Hepatocyte (in vitro differentiated cells): ENCODE results near the gene ITPRID1. TPM values are rescaled to one million over a fixed set of nuclear protein-coding genes. Genes with fewer than 3 reads are reported as not detected.

Experiments
- DNase-seq: peaks from one replicate; pipeline ENCODE4 v3.0.0-alpha.2; 2016; ENCODE audit warnings: low spot score
- H2AFZ ChIP-seq: fragments of 200-600 bp; sonication (generic); 2 replicates; pipeline ENCODE4 v1.6.0; 2016; ENCODE audit warnings: antibody characterized with exemption, mild to moderate bottlenecking
- H3K27ac ChIP-seq: fragments of 200-600 bp; sonication (generic); 2 replicates; pipeline ENCODE4 v1.5.1; 2016; ENCODE audit warnings: mild to moderate bottlenecking
- H3K27me3 ChIP-seq: fragments of 200-600 bp; sonication (generic); 2 replicates; pipeline ENCODE4 v1.6.1; 2016
- H3K36me3 ChIP-seq: fragments of 200-600 bp; sonication (generic); replicated peaks from 2 replicates; pipeline ENCODE4 v1.5.1; 2016; ENCODE audit warnings: low read depth; ENCODE audit not compliant: insufficient read depth
- H3K4me1 ChIP-seq: fragments of 200-600 bp; sonication (generic); 2 replicates; pipeline ENCODE4 v1.5.1; 2016; ENCODE audit warnings: mild to moderate bottlenecking, moderate library complexity; ENCODE audit not compliant: insufficient read depth
- H3K4me2 ChIP-seq: fragments of 200-600 bp; sonication (generic); 2 replicates; pipeline ENCODE4 v1.6.0; 2016
- H3K4me3 ChIP-seq: fragments of 200-600 bp; sonication (generic); 2 replicates; pipeline ENCODE4 v1.5.1; 2016; ENCODE audit warnings: mild to moderate bottlenecking
- H3K79me2 ChIP-seq: fragments of 200-600 bp; sonication (generic); 2 replicates; pipeline ENCODE4 v1.6.0; 2017; ENCODE audit warnings: mild to moderate bottlenecking
- H3K9me2 ChIP-seq: fragments of 200-600 bp; sonication (generic); replicated peaks from 2 replicates; pipeline ENCODE4 v1.6.0; 2017; ENCODE audit warnings: mild to moderate bottlenecking; ENCODE audit not compliant: insufficient read depth
- H3K9me3 ChIP-seq: fragments of 200-600 bp; sonication (generic); 2 replicates; pipeline ENCODE4 v1.5.1; 2016; ENCODE audit warnings: low read depth, mild to moderate bottlenecking
- H4K20me1 ChIP-seq: fragments of 200-600 bp; sonication (generic); 2 replicates; pipeline ENCODE4 v1.6.0; 2016; ENCODE audit warnings: mild to moderate bottlenecking; ENCODE audit not compliant: insufficient read depth, poor library complexity, severe bottlenecking
- EZH2 ChIP-seq: fragments of 200-600 bp; sonication (generic); IDR thresholded peaks from 2 replicates; pipeline ENCODE4 v1.6.1; 2016; ENCODE audit warnings: antibody characterized with exemption, mild to moderate bottlenecking, borderline replicate concordance
- EZH2phosphoT487 ChIP-seq: fragments of 200-600 bp; sonication (generic); IDR thresholded peaks from one replicate; pipeline ENCODE4 v1.6.1; 2018; ENCODE audit warnings: antibody characterized with exemption, mild to moderate bottlenecking, low read depth, moderate library complexity; ENCODE audit not compliant: unreplicated experiment, severe bottlenecking
- WGBS: methylation state at CpG from one replicate; pipeline ENCODE4 v1.1.6; 2016; ENCODE audit warnings: low lambda C conversion rate; ENCODE audit errors: missing lambda C conversion rate; 5-methylcytosine and 5-hydroxymethylcytosine counted together
- polyA plus RNA-seq: library from polyadenylated mRNA; unstranded; fragments of >200 nt; fragmentation: Nextera tagmentation; extraction: Ambion mirVana; gene quantifications from 2 replicates; pipeline ENCODE4 v1.2.1, GENCODE V29; 2016
- total RNA-seq: library from RNA; depleted of rRNA; stranded (reverse); fragments of >200 nt; gene quantifications from 2 replicates; pipeline ENCODE4 v1.2.3, GENCODE V29; 2014
- TF ChIP-seq, protein P1 (sequence below): fragments of 200-600 bp; sonication (generic); IDR thresholded peaks from 2 replicates; pipeline ENCODE4 v1.5.1; 2016; ENCODE audit warnings: antibody characterized with exemption, mild to moderate bottlenecking; ENCODE audit not compliant: poor library complexity

ITPRID1 gene
- total and polyA plus RNA-seq, 2 experiments from 2014 or later = 0.06 TPM; not detected in 1

DNA sequence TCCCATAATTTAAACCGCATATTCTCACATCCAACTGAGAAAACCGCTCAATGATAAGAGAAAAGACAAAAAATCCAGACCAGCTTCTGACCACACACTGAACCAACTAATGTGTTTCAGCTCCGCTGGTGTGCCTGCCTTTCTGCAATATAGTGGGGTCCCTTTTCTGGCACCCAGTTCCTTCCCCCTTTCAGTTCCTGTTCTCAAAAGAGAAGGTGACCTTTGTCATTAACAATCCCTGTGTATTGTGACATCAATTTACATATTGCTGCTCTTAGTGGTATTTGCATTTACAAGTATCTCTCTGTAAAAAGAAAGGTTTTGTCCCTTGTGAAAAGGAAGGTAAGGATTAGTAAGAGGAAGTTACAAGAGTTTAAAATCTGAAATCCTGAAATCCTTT is 174.5 kb downstream of the ITPRID1 start:
- no peaks in the 10 kb centered on the region for H3K36me3 ChIP-seq
- no peaks in the 10 kb centered on the region for H3K79me2 ChIP-seq
- H2AFZ ChIP-seq = no peak overlapping the region
- H3K4me1 ChIP-seq = no peaks in the 10 kb centered on the region
- no peaks in the 10 kb centered on the region for H4K20me1 ChIP-seq
- no peak overlapping the region for H3K4me3 ChIP-seq
- H3K9me2 ChIP-seq = no peaks in the 10 kb centered on the region
- H3K27ac ChIP-seq = no peak overlapping the region
- no peak for DNase-seq
- TF ChIP-seq EZH2phosphoT487 = no peak
- TF ChIP-seq, protein P1, sequence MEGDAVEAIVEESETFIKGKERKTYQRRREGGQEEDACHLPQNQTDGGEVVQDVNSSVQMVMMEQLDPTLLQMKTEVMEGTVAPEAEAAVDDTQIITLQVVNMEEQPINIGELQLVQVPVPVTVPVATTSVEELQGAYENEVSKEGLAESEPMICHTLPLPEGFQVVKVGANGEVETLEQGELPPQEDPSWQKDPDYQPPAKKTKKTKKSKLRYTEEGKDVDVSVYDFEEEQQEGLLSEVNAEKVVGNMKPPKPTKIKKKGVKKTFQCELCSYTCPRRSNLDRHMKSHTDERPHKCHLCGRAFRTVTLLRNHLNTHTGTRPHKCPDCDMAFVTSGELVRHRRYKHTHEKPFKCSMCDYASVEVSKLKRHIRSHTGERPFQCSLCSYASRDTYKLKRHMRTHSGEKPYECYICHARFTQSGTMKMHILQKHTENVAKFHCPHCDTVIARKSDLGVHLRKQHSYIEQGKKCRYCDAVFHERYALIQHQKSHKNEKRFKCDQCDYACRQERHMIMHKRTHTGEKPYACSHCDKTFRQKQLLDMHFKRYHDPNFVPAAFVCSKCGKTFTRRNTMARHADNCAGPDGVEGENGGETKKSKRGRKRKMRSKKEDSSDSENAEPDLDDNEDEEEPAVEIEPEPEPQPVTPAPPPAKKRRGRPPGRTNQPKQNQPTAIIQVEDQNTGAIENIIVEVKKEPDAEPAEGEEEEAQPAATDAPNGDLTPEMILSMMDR = no peak
- no peak for TF ChIP-seq EZH2
- peaks cover 12% of the 10 kb centered on the region for H3K27me3 ChIP-seq
- no peak overlapping the region for H3K4me2 ChIP-seq
- 71% methylated on average over 3 of the region's 3 CpGs for WGBS
- no peaks in the 10 kb centered on the region for H3K9me3 ChIP-seq

DNA sequence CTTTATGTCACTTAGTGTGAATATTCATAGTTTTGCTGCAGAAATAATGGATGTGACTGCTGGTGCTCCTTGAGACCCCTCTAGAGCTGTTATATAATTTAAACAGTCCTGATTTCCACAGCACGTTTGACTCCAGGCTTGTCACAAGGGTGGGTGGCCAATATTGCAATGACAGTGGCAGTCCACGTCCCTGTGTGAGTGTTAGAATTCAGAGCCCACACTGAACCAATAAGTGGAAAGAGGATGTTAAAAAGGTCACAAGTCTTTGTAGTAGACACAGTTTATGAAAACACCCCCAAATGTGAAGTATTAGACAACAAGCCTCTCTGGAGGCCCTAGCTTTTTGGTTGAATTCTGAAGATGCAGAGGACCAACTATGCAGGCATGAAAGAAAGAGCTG is 175.1 kb downstream of the ITPRID1 start:
- 48% methylated on average over 2 of the region's 2 CpGs for WGBS
- Histone ChIP-seq H3K4me2 (no peak overlapping the region), H3K9me3 (no peaks in the 10 kb centered on the region), H3K4me1 (no peaks in the 10 kb centered on the region), H2AFZ (no peak overlapping the region), H3K79me2 (no peaks in the 10 kb centered on the region), H3K27ac (no peak overlapping the region), H4K20me1 (no peaks in the 10 kb centered on the region), H3K36me3 (no peaks in the 10 kb centered on the region), H3K27me3 (peaks cover 12% of the 10 kb centered on the region), H3K4me3 (no peak overlapping the region), H3K9me2 (no peaks in the 10 kb centered on the region)
- TF ChIP-seq EZH2phosphoT487 (no peak), EZH2 (no peak)
- TF ChIP-seq, protein P1 = no peak
- no peak for DNase-seq

DNA sequence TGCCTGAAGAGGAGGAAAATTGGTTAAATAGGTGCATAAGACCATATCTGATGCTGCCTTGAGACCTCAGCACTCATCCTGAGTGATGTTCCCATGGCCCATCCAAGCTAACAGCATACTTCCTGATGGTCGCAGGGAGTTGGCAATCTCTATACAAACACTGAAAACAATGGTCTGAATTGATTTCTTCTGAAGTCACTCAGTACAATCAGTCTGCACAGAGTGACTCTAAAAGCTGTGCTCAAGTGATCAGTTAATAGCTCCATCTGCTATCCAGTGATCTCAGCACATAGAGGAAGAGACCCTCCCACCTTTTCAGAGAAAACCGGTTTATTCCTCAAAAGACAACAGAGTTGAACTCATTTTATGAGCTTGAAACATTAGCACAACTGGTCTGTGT is 177.0 kb downstream of the ITPRID1 start:
- WGBS = 37% methylated on average over 2 of the region's 2 CpGs
- H2AFZ ChIP-seq = no peak overlapping the region
- H3K4me1 ChIP-seq = no peaks in the 10 kb centered on the region
- H3K79me2 ChIP-seq = no peaks in the 10 kb centered on the region
- no peak overlapping the region for H3K4me2 ChIP-seq
- H3K27me3 ChIP-seq = peaks cover 15% of the 10 kb centered on the region
- H3K4me3 ChIP-seq = no peak overlapping the region
- TF ChIP-seq EZH2 = no peak
- TF ChIP-seq EZH2phosphoT487 = no peak
- TF ChIP-seq, protein P1 = no peak
- H3K27ac ChIP-seq = no peak overlapping the region
- no peaks in the 10 kb centered on the region for H3K36me3 ChIP-seq
- H3K9me3 ChIP-seq = no peaks in the 10 kb centered on the region
- no peaks in the 10 kb centered on the region for H3K9me2 ChIP-seq
- DNase-seq = no peak
- H4K20me1 ChIP-seq = no peaks in the 10 kb centered on the region

DNA sequence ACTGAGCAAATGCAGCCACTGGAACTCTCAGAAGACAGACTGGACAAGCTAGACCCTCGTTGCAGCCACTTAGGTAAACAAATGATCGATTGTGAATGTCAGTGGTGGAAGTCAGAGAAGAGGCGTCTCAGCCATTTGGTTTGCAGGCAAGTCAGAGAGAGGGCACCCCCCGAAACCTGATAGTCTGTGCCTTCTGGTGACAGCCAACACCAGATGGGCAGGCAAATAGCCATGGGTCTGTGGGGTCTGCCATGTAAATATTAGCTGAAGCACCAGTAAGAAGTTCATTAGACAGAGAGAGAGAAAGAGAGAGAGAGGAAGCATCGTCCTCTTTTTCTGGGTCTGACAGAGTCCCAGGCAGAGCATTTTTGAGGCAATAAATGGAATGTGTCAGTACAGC is 178.6 kb downstream of the ITPRID1 start:
- no peaks in the 10 kb centered on the region for H3K36me3 ChIP-seq
- H4K20me1 ChIP-seq = no peaks in the 10 kb centered on the region
- no peak overlapping the region for H3K4me2 ChIP-seq
- TF ChIP-seq, protein P1 = no peak
- TF ChIP-seq EZH2 (no peak), EZH2phosphoT487 (no peak)
- DNase-seq = no peak
- no peaks in the 10 kb centered on the region for H3K9me3 ChIP-seq
- no peaks in the 10 kb centered on the region for H3K4me1 ChIP-seq
- H3K9me2 ChIP-seq = no peaks in the 10 kb centered on the region
- H2AFZ ChIP-seq = no peak overlapping the region
- 67% methylated on average over 5 of the region's 5 CpGs for WGBS
- H3K27ac ChIP-seq = no peak overlapping the region
- H3K79me2 ChIP-seq = no peaks in the 10 kb centered on the region
- peaks cover 11% of the 10 kb centered on the region for H3K27me3 ChIP-seq
- H3K4me3 ChIP-seq = no peak overlapping the region
